ENCODE data around the gene GRAPL. TPM values are rescaled to one million over a fixed set of nuclear protein-coding genes. Genes with fewer than 3 reads are reported as not detected.
"Not testable (repeated sequence)": the region's sequence is repeated elsewhere in the genome, so short reads cannot be mapped to it uniquely, and the experiment has no call there.

Gene GRAPL
- total RNA-seq, 2 experiments from 2014 or later, result 13.6 to 16.8 TPM

DNA sequence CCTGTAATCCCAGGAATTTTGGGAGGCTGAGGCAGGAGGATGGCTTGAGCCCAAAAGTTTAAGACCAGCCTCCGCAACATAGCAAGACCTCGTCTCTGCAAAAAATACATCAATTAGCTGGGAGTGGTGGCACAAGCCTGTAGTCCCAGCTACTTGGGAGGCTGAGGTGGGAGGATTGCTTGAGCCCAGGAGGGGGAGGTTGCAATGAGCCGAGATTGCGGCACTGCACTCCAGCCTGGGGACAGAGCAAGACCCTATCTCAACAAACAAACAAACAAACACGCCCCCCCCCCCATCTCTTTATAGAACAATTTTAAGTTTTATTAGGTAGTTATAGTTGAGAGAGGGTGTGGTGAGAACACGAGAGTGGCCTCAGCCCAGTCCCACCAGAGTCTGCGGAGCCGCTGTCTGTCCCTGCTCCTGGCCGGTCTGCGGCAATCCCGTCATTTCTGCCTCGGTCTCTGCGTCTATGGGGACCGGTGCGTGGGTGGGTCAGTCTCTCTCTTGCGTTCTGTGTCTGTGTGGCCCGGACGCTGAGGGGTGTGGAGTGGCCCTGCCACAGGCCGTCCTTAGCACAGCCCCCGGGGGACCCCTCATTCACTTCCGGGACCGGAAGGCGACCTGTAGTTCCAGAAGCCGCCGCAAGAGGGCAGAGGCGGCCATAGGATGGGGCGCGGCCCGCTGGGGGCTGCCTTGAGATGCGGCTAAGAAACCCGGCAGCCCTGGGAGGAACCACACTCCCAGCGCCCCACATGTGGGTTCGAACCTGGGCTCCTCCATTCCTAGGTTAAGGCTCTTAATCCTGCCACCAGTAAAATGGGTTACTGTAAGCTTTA, 53.9 kb downstream of the GRAPL start:
- H3K4me1 Mint-ChIP-seq (ENCODE audit: low read depth); POLR2A ChIA-PET; H3K27me3 Mint-ChIP-seq (ENCODE audit: low read depth); H3K4me3 Mint-ChIP-seq; H3K27ac Mint-ChIP-seq; DNase-seq; H3K9me3 Mint-ChIP-seq (ENCODE audit: insufficient read depth); H3K36me3 Mint-ChIP-seq (ENCODE audit: low read depth); CTCF ChIA-PET: not testable (repeated sequence)
- peak; percentile 95 for ATAC-seq

DNA sequence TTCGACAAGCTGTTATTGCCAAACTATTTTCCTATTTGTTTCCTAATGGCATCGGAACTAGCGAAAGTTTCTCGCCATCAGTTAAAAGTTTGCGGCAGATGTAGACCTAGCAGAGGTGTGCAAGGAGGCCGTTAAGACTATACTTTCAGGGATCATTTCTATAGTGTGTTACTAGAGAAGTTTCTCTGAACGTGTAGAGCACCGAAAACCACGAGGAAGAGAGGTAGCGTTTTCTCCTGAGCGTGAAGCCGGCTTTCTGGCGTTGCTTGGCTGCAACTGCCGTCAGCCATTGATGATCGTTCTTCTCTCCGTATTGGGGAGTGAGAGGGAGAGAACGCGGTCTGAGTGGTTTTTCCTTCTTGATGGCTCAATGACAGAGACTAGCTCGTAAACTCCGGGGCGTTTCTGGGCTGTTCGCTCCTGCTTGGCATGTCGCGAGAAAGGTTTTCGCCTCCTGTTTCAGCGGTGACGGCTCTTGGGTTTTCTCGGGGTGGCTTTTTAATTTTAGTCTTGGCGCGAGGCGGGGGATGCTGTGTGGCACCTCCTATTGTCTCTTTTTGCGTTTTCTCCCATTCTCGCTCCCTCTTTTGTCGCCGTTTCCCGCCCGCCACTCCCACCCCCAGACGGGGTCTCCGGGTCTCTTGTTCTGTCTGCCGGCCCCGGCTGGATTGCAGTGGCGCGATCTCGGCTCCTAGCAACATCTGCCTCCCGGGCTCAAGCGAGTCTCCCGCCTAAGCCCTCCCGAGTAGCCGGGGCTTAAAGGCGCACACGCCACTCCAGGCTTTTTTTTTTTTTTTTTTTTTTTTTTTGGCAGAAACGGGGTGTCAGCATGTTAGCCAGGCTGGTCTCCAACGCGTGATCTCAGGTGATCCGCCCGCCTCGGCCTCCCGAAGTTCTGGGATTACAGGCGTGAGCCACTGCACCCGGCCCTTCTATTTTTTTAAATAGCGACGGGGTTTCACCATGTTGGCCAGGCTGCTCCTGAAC, 60.8 kb downstream of the GRAPL start:
- ATAC-seq, result peak; percentile 54
- H3K27me3 Mint-ChIP-seq (ENCODE audit: low read depth); H3K4me3 Mint-ChIP-seq; DNase-seq; H3K36me3 Mint-ChIP-seq (ENCODE audit: low read depth); H3K9me3 Mint-ChIP-seq (ENCODE audit: insufficient read depth); POLR2A ChIA-PET; H3K27ac Mint-ChIP-seq; CTCF ChIA-PET; H3K4me1 Mint-ChIP-seq (ENCODE audit: low read depth): not testable (repeated sequence)

DNA sequence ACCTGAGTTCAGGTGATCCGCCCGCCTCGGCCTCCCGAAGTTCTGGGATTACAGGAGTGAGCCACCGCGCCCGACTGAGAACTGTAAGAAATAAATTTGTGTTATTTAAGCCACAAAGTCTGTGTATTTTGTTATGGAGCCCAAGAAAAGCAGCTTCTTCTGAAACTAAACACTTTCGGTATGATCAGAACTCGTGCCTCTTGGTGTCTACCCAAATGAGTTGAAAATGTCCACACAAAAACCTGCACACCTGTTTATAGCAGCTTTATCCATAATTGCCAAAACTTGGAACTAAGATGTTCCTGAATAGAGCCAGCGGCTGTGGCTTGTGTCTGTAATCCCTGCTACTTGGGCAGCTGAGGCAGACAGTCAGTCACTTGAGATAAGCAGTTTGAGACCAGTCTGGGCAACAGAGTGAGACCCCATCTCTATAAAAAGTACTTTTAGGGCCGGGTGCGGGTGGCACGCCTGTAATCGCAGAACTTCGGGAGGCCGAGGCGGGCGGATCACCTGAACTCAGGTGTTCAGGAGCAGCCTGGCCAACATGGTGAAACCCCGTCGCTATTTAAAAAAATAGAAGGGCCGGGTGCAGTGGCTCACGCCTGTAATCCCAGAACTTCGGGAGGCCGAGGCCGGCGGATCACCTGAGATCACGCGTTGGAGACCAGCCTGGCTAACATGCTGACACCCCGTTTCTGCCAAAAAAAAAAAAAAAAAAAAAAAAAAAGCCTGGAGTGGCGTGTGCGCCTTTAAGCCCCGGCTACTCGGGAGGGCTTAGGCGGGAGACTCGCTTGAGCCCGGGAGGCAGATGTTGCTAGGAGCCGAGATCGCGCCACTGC, 61.7 kb downstream of the GRAPL start:
- H3K9me3 Mint-ChIP-seq (ENCODE audit: insufficient read depth); POLR2A ChIA-PET; H3K27ac Mint-ChIP-seq; CTCF ChIA-PET; H3K4me3 Mint-ChIP-seq; H3K4me1 Mint-ChIP-seq (ENCODE audit: low read depth); H3K36me3 Mint-ChIP-seq (ENCODE audit: low read depth); DNase-seq; H3K27me3 Mint-ChIP-seq (ENCODE audit: low read depth): not testable (repeated sequence)
- peak; percentile 85 for ATAC-seq

DNA sequence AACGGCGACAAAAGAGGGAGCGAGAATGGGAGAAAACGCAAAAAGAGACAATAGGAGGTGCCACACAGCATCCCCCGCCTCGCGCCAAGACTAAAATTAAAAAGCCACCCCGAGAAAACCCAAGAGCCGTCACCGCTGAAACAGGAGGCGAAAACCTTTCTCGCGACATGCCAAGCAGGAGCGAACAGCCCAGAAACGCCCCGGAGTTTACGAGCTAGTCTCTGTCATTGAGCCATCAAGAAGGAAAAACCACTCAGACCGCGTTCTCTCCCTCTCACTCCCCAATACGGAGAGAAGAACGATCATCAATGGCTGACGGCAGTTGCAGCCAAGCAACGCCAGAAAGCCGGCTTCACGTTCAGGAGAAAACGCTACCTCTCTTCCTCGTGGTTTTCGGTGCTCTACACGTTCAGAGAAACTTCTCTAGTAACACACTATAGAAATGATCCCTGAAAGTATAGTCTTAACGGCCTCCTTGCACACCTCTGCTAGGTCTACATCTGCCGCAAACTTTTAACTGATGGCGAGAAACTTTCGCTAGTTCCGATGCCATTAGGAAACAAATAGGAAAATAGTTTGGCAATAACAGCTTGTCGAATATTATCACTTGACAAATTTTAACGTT, 62.5 kb downstream of the GRAPL start:
- H3K36me3 Mint-ChIP-seq (ENCODE audit: low read depth); POLR2A ChIA-PET; ATAC-seq; H3K27me3 Mint-ChIP-seq (ENCODE audit: low read depth); H3K9me3 Mint-ChIP-seq (ENCODE audit: insufficient read depth); H3K4me3 Mint-ChIP-seq; CTCF ChIA-PET; H3K4me1 Mint-ChIP-seq (ENCODE audit: low read depth); H3K27ac Mint-ChIP-seq; DNase-seq: not testable (repeated sequence)

DNA sequence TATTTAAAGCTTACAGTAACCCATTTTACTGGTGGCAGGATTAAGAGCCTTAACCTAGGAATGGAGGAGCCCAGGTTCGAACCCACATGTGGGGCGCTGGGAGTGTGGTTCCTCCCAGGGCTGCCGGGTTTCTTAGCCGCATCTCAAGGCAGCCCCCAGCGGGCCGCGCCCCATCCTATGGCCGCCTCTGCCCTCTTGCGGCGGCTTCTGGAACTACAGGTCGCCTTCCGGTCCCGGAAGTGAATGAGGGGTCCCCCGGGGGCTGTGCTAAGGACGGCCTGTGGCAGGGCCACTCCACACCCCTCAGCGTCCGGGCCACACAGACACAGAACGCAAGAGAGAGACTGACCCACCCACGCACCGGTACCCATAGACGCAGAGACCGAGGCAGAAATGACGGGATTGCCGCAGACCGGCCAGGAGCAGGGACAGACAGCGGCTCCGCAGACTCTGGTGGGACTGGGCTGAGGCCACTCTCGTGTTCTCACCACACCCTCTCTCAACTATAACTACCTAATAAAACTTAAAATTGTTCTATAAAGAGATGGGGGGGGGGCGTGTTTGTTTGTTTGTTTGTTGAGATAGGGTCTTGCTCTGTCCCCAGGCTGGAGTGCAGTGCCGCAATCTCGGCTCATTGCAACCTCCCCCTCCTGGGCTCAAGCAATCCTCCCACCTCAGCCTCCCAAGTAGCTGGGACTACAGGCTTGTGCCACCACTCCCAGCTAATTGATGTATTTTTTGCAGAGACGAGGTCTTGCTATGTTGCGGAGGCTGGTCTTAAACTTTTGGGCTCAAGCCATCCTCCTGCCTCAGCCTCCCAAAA, 69.2 kb downstream of the GRAPL start:
- H3K36me3 Mint-ChIP-seq (ENCODE audit: low read depth); CTCF ChIA-PET; H3K27me3 Mint-ChIP-seq (ENCODE audit: low read depth); H3K4me1 Mint-ChIP-seq (ENCODE audit: low read depth); H3K4me3 Mint-ChIP-seq; H3K27ac Mint-ChIP-seq; H3K9me3 Mint-ChIP-seq (ENCODE audit: insufficient read depth); POLR2A ChIA-PET: not testable (repeated sequence)
- peak; percentile 20 for DNase-seq
- peak; percentile 99 for ATAC-seq

DNA sequence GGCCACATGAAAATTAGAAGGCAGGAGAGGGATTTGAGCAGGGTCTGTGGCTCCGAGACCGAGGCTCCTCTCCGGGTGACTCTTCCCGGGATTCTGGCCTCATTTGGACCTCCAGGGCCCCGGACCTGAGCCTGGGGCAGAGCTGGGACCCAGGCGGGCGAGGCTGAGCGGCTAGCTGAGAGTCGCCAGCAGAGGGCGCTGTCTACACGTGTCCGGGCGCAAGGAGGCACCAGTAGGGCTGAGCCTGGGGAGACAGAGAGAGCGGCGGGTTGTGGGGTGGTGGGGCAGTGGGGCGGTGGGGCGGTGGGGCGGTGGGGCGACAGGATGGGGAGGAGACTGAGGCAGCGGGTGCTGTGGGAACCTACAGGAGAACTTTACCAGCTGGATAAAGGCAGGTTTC, 75.1 kb downstream of the GRAPL start:
- H3K4me1 Mint-ChIP-seq (ENCODE audit: low read depth); H3K9me3 Mint-ChIP-seq (ENCODE audit: insufficient read depth); POLR2A ChIA-PET; CTCF ChIA-PET; H3K27ac Mint-ChIP-seq; H3K4me3 Mint-ChIP-seq; H3K36me3 Mint-ChIP-seq (ENCODE audit: low read depth); DNase-seq; H3K27me3 Mint-ChIP-seq (ENCODE audit: low read depth): not testable (repeated sequence)
- peak; percentile 99 for ATAC-seq

DNA sequence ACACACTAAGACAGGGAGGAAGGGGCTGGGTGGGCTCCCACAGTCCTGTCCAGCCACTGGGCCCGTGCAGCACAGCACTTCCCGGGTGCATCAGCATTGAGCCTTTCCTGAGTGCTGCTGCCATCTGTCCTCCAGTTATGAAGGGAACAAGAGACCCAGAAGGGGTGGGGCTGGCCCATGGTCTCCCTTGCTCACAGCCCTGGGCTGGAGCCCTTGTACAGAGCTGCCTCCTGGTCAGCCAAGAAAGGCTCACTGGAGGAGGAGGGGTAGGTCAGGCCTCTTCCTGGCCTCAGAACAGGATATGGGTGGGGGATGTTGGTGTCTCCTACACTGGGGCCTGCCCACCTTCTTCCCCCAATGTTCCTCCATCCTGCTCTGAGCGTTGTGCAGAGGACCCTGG, 76.0 kb downstream of the GRAPL start:
- CTCF ChIA-PET, DNase-seq: not testable (repeated sequence)

More for the DNA sequence above, 76.0 kb downstream of the GRAPL start:
- ATAC-seq; H3K27ac Mint-ChIP-seq; H3K27me3 Mint-ChIP-seq (ENCODE audit: low read depth); H3K9me3 Mint-ChIP-seq (ENCODE audit: insufficient read depth); H3K4me3 Mint-ChIP-seq; H3K36me3 Mint-ChIP-seq (ENCODE audit: low read depth); H3K4me1 Mint-ChIP-seq (ENCODE audit: low read depth); POLR2A ChIA-PET: not testable (repeated sequence)

Other genes starting within 250 kb of the GRAPL start
- not detected for gene SLC5A10, start 175.4 kb upstream of the GRAPL start, total RNA-seq
- 1 to 10 TPM; 4.0 to 4.5 TPM for gene FAM83G, start 122.8 kb upstream of the GRAPL start, total RNA-seq
- gene GRAP, start 80.6 kb upstream of the GRAPL start, total RNA-seq, result 10 to 100 TPM; 25.9 to 26.3 TPM
- gene EPN2, start 109.8 kb downstream of the GRAPL start, total RNA-seq, result 1 to 10 TPM; 2.8 to 3.1 TPM
- gene B9D1, start 235.1 kb downstream of the GRAPL start, total RNA-seq, result 1 to 10 TPM; 1.1 TPM